Mesenchymal stem cell (in vitro differentiated cells and primary cell): ENCODE results near the gene TRIM31.
"Not testable (repeated sequence)": the region's sequence is repeated elsewhere in the genome, so short reads cannot be mapped to it uniquely, and the experiment has no call there.

Source experiments
- DNase-seq: peaks from one replicate; pipeline ENCODE4 v3.0.0-alpha.2; 2013
- H2AFZ ChIP-seq: one replicate; pipeline ENCODE4 v1.6.1; 2013; ENCODE audit warnings: low read depth, mild to moderate bottlenecking, control low read depth, inconsistent platforms, low read length, moderate library complexity
- H2AK5ac ChIP-seq: 2 replicates; pipeline ENCODE4 v1.6.1; 2013; ENCODE audit warnings: low read length, moderate library complexity, mild to moderate bottlenecking, inconsistent platforms; ENCODE audit not compliant: severe bottlenecking
- H2BK120ac ChIP-seq: one replicate; pipeline ENCODE4 v1.6.1; 2013; ENCODE audit warnings: low read depth, mild to moderate bottlenecking, inconsistent platforms, low read length, moderate library complexity
- H2BK12ac ChIP-seq, 2 experiments: one replicate each; pipeline ENCODE4 v1.6.1; 2013; ENCODE audit warnings: inconsistent platforms in 2 of 2, low read length in 2 of 2, mild to moderate bottlenecking in 2 of 2, moderate library complexity in 2 of 2, control low read depth in 1 of 2
- H2BK15ac ChIP-seq: one replicate; pipeline ENCODE4 v1.6.1; 2013; ENCODE audit warnings: mild to moderate bottlenecking, low read depth, inconsistent platforms; ENCODE audit not compliant: poor library complexity, severe bottlenecking
- H2BK5ac ChIP-seq: 2 replicates; pipeline ENCODE4 v1.6.1; 2013; ENCODE audit warnings: low read depth, mild to moderate bottlenecking, low read length, control low read depth, inconsistent platforms; ENCODE audit not compliant: poor library complexity, severe bottlenecking
- H3K14ac ChIP-seq, 2 experiments: one replicate each; pipeline ENCODE4 v1.6.1; 2013; ENCODE audit warnings: inconsistent platforms in 2 of 2, low read length in 2 of 2, control low read depth in 1 of 2, mild to moderate bottlenecking in 1 of 2, moderate library complexity in 1 of 2
- H3K18ac ChIP-seq, 2 experiments: one replicate each; pipeline ENCODE4 v1.6.1; 2013; ENCODE audit warnings: inconsistent platforms in 2 of 2, low read length in 2 of 2, control low read depth in 1 of 2, low read depth in 1 of 2, mild to moderate bottlenecking in 1 of 2
- H3K23ac ChIP-seq, 2 experiments: one replicate each; pipeline ENCODE4 v1.6.1; 2013; ENCODE audit warnings: inconsistent platforms in 2 of 2, low read length in 2 of 2, mild to moderate bottlenecking in 2 of 2, moderate library complexity in 2 of 2, control low read depth in 1 of 2
- H3K27ac ChIP-seq: 2 replicates; pipeline ENCODE4 v1.5.1; 2013; ENCODE audit warnings: mild to moderate bottlenecking, moderate library complexity, low read length, control low read depth, inconsistent platforms; ENCODE audit not compliant: poor library complexity, severe bottlenecking
- H3K27me3 ChIP-seq, 2 experiments: 2 replicates each; pipeline versions ENCODE4 v1.6.1 to v1.7.0; 2013; ENCODE audit warnings: low read length in 2 of 2, mild to moderate bottlenecking in 2 of 2, moderate library complexity in 2 of 2, control low read depth in 1 of 2, inconsistent platforms in 1 of 2; ENCODE audit not compliant: control insufficient read depth in 1 of 2, insufficient read depth in 1 of 2
- H3K36me3 ChIP-seq, 2 experiments: 2 replicates each; pipeline versions ENCODE4 v1.6.1 to v1.7.0; 2013; ENCODE audit warnings: low read length in 2 of 2, control low read depth in 1 of 2, inconsistent platforms in 1 of 2, low read depth in 1 of 2, mild to moderate bottlenecking in 1 of 2; ENCODE audit not compliant: insufficient read depth in 2 of 2, control insufficient read depth in 1 of 2
- H3K4ac ChIP-seq, 2 experiments: one replicate each; pipeline ENCODE4 v1.6.1; 2013; ENCODE audit warnings: inconsistent platforms in 2 of 2, low read length in 2 of 2, mild to moderate bottlenecking in 2 of 2, moderate library complexity in 2 of 2, control low read depth in 1 of 2, low read depth in 1 of 2
- H3K4me1 ChIP-seq: 2 replicates; pipeline ENCODE4 v1.6.1; 2013; ENCODE audit warnings: low read depth, low read length, control low read depth; ENCODE audit not compliant: control insufficient read depth, insufficient read depth
- H3K4me2 ChIP-seq: 2 replicates; pipeline ENCODE4 v1.6.1; 2013; ENCODE audit warnings: low read length, mild to moderate bottlenecking, inconsistent platforms; ENCODE audit not compliant: poor library complexity, severe bottlenecking
- H3K4me3 ChIP-seq, 2 experiments: 2 replicates each; pipeline versions ENCODE4 v1.5.1 to v1.7.0; 2013; ENCODE audit warnings: low read length in 2 of 2, mild to moderate bottlenecking in 2 of 2, control low read depth in 1 of 2, low read depth in 1 of 2; ENCODE audit not compliant: insufficient read depth in 1 of 2
- H3K79me1 ChIP-seq: replicated peaks from 2 replicates; pipeline ENCODE4 v1.6.1; 2013; ENCODE audit warnings: mild to moderate bottlenecking, control low read depth, low read length, inconsistent platforms; ENCODE audit not compliant: poor library complexity, severe bottlenecking
- H3K9ac ChIP-seq: 2 replicates; pipeline ENCODE4 v1.7.0; 2013; ENCODE audit warnings: mild to moderate bottlenecking, low read length, moderate library complexity
- H3K9me3 ChIP-seq: 2 replicates; pipeline ENCODE4 v1.7.0; 2013; ENCODE audit warnings: mild to moderate bottlenecking, low read length; ENCODE audit not compliant: control insufficient read depth
- H4K8ac ChIP-seq: one replicate; pipeline ENCODE4 v1.6.1; 2013; ENCODE audit warnings: inconsistent platforms, mild to moderate bottlenecking, low read length, moderate library complexity
- H4K91ac ChIP-seq: one replicate; pipeline ENCODE4 v1.6.1; 2013; ENCODE audit warnings: mild to moderate bottlenecking, low read length, inconsistent platforms
- WGBS: methylation state at CpG from one replicate; pipeline ENCODE4 v1.1.7; 2013; ENCODE audit warnings: mixed read lengths; 5-methylcytosine and 5-hydroxymethylcytosine counted together

TRIM31 gene

GRCh38 chr6:30121446-30122366 lies 8.8 kb upstream of the TRIM31 start:
- 80% methylated on average over 8 of the region's 10 CpGs for WGBS

GRCh38 chr6:30118691-30119090 lies 5.8 kb upstream of the TRIM31 start:
- H3K27ac ChIP-seq, H2BK5ac ChIP-seq, H3K4me1 ChIP-seq, H3K9me3 ChIP-seq, H3K4ac ChIP-seq, H2BK120ac ChIP-seq, H3K23ac ChIP-seq, H3K14ac ChIP-seq, DNase-seq, H4K91ac ChIP-seq, H2BK15ac ChIP-seq, H3K36me3 ChIP-seq, H3K18ac ChIP-seq, H2BK12ac ChIP-seq, H2AK5ac ChIP-seq, H3K4me2 ChIP-seq, H3K9ac ChIP-seq, H4K8ac ChIP-seq, H3K4me3 ChIP-seq, H2AFZ ChIP-seq, H3K79me1 ChIP-seq: not testable (repeated sequence)
- WGBS, result 94% methylated on average over 4 of the region's 5 CpGs
- peaks cover 9 to 11% of the 10 kb centered on the region in 2 experiments for H3K27me3 ChIP-seq

More at GRCh38 chr6:30121446-30122366, 8.8 kb upstream of the TRIM31 start:
- H3K18ac ChIP-seq, result no peak overlapping the region
- H4K91ac ChIP-seq, result no peak overlapping the region
- H2BK120ac ChIP-seq, result no peak overlapping the region
- H2AK5ac ChIP-seq, result no peak overlapping the region
- H3K27me3 ChIP-seq, result peaks cover 8 to 21% of the 10 kb centered on the region in 2 experiments
- no peak for DNase-seq
- no peaks in the 10 kb centered on the region for H3K79me1 ChIP-seq
- H2AFZ ChIP-seq, result no peak overlapping the region
- no peak overlapping the region for H3K14ac ChIP-seq
- H3K23ac ChIP-seq, result no peak overlapping the region
- no peak overlapping the region for H2BK5ac ChIP-seq
- H3K9ac ChIP-seq, result no peak overlapping the region
- no peak overlapping the region for H3K4me3 ChIP-seq
- H3K4me1 ChIP-seq, result peaks cover 1% of the 10 kb centered on the region
- H3K27ac ChIP-seq, result no peak overlapping the region
- no peaks in the 10 kb centered on the region for H3K36me3 ChIP-seq
- H3K9me3 ChIP-seq, result no peaks in the 10 kb centered on the region
- no peak overlapping the region for H3K4ac ChIP-seq
- no peak overlapping the region for H2BK12ac ChIP-seq
- H3K4me2 ChIP-seq, result no peak overlapping the region
- no peak overlapping the region for H2BK15ac ChIP-seq
- H4K8ac ChIP-seq, result no peak overlapping the region

GRCh38 chr6:30116724-30117123 lies 3.8 kb upstream of the TRIM31 start:
- Histone ChIP-seq H3K4me1 (peaks cover 1% of the 10 kb centered on the region), H3K18ac (no peak overlapping the region), H3K9ac (no peak overlapping the region), H3K4ac (no peak overlapping the region), H3K27me3 (peaks cover 26 to 27% of the 10 kb centered on the region in 2 experiments), H3K27ac (no peak overlapping the region), H3K36me3 (no peaks in the 10 kb centered on the region), H3K4me3 (no peak overlapping the region), H2AFZ (no peak overlapping the region), H2BK15ac (no peak overlapping the region), H3K14ac (no peak overlapping the region), H3K4me2 (no peak overlapping the region), H3K79me1 (no peaks in the 10 kb centered on the region), H2BK12ac (no peak overlapping the region), H3K9me3 (no peaks in the 10 kb centered on the region), H2AK5ac (no peak overlapping the region), H3K23ac (no peak overlapping the region), H2BK5ac (no peak overlapping the region), H2BK120ac (no peak overlapping the region), H4K91ac (no peak overlapping the region), H4K8ac (no peak overlapping the region)
- no peak for DNase-seq
- WGBS, result 90% methylated on average over 4 of the region's 6 CpGs

- no CpG with 5 or more reads among the region's 1 CpG for WGBS
- H2BK15ac ChIP-seq, result no peak overlapping the region
Observed at GRCh38 chr6:30113841-30114240, 951 bp upstream of the TRIM31 start.

More at GRCh38 chr6:30113841-30114240, 951 bp upstream of the TRIM31 start:
- no peak overlapping the region for H3K27ac ChIP-seq
- no peak overlapping the region for H3K4me2 ChIP-seq
- H4K91ac ChIP-seq, result no peak overlapping the region
- peaks cover 38 to 49% of the 10 kb centered on the region in 2 experiments for H3K27me3 ChIP-seq
- no peak overlapping the region for H3K4me3 ChIP-seq
- no peak overlapping the region for H3K23ac ChIP-seq
- no peak overlapping the region for H4K8ac ChIP-seq
- DNase-seq, result no peak
- H3K4ac ChIP-seq, result no peak overlapping the region
- no peaks in the 10 kb centered on the region for H3K9me3 ChIP-seq
- H2BK12ac ChIP-seq, result no peak overlapping the region
- H3K18ac ChIP-seq, result no peak overlapping the region
- no peak overlapping the region for H2AK5ac ChIP-seq
- H2AFZ ChIP-seq, result no peak overlapping the region
- no peak overlapping the region for H2BK120ac ChIP-seq
- no peaks in the 10 kb centered on the region for H3K79me1 ChIP-seq
- no peak overlapping the region for H2BK5ac ChIP-seq
- no peak overlapping the region for H3K9ac ChIP-seq
- no peaks in the 10 kb centered on the region for H3K36me3 ChIP-seq
- no peak overlapping the region for H3K14ac ChIP-seq
- peaks cover under 1% of the 10 kb centered on the region for H3K4me1 ChIP-seq
